Measurements from ENCODE around the gene PRKCH. TPM values are rescaled to one million over a fixed set of nuclear protein-coding genes. Genes with fewer than 3 reads are reported as not detected.

The PRKCH gene
- total RNA-seq, 1 donor from 2014 or later: 9.0 TPM

DNA sequence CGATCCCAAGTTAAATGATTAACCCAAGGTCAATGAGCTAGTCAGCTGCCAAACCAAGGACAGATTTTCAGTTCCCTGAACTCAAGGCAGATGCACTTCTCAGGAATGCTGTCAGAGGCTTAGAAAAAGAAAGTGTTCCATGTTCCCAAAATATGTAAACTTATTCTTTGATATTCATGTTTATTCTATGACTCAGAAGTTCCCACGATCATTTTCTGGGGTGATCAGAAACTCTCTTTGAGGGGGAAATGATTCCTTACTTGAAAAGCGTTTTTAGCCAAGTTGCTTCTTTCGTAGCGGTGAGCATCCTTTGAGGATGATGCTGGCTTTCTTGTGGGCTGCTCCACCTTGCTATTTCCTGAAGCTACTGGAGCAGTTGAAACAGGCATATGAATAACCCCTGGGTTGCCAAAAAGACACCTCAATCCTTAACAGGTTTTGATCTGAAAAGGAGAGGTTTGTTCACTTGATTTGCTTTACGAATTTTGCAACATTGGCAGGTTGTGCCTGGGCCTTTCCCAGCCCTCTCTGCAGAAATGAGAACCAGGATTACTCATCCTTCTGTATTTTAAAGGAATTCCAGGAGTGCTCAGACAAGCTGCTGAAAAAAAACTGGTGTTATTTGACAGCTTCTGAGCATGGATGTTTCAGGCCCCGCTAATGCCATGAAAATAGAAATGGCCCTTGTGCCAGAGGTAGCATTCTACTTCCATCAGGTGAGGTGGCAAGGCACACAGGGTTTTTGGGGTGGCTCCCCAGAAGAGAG lies 252.6 kb downstream of the PRKCH start:
- Mint-ChIP-seq H3K9me3 (no peaks in the 10 kb centered on the region), H3K4me3 (no peak overlapping the region), H3K27ac (no peak overlapping the region), H3K4me1 (peaks cover 33% of the 10 kb centered on the region), H3K36me3 (no peaks in the 10 kb centered on the region), H3K27me3 (ENCODE audit: low read depth) (peaks cover 2% of the 10 kb centered on the region)
- no peak for DNase-seq (ENCODE audit: low spot score in 2 of 2, unreplicated experiment in 2 of 2)
- TF ChIP-seq, protein P1, sequence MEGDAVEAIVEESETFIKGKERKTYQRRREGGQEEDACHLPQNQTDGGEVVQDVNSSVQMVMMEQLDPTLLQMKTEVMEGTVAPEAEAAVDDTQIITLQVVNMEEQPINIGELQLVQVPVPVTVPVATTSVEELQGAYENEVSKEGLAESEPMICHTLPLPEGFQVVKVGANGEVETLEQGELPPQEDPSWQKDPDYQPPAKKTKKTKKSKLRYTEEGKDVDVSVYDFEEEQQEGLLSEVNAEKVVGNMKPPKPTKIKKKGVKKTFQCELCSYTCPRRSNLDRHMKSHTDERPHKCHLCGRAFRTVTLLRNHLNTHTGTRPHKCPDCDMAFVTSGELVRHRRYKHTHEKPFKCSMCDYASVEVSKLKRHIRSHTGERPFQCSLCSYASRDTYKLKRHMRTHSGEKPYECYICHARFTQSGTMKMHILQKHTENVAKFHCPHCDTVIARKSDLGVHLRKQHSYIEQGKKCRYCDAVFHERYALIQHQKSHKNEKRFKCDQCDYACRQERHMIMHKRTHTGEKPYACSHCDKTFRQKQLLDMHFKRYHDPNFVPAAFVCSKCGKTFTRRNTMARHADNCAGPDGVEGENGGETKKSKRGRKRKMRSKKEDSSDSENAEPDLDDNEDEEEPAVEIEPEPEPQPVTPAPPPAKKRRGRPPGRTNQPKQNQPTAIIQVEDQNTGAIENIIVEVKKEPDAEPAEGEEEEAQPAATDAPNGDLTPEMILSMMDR (IDR thresholded peaks at IDR 0.05; ENCODE audit: unreplicated experiment): no peak

DNA sequence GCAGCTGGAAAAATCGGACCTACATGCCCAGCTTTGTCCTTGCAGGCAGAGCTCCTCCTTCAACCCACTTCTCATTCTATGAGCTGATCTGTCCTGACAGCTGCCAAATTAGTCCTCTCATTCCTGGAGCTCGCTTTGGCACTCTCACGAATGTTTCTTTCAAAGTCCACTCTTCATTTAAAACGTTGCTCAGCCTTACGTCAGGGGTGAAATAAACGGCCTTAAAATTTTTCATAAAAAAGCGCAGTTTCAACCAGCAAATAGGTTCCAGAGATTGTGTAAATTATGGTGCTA lies 253.1 kb downstream of the PRKCH start:
- H3K36me3 Mint-ChIP-seq: no peaks in the 10 kb centered on the region
- no peak overlapping the region for H3K27ac Mint-ChIP-seq
- no peak overlapping the region for H3K4me3 Mint-ChIP-seq
- TF ChIP-seq, protein P1 (IDR thresholded peaks at IDR 0.05; ENCODE audit: unreplicated experiment): no peak
- peaks cover 2% of the 10 kb centered on the region for H3K27me3 Mint-ChIP-seq (ENCODE audit: low read depth)
- no peak for DNase-seq (ENCODE audit: low spot score in 2 of 2, unreplicated experiment in 2 of 2)
- peaks cover 28% of the 10 kb centered on the region for H3K4me1 Mint-ChIP-seq
- H3K9me3 Mint-ChIP-seq: no peaks in the 10 kb centered on the region

DNA sequence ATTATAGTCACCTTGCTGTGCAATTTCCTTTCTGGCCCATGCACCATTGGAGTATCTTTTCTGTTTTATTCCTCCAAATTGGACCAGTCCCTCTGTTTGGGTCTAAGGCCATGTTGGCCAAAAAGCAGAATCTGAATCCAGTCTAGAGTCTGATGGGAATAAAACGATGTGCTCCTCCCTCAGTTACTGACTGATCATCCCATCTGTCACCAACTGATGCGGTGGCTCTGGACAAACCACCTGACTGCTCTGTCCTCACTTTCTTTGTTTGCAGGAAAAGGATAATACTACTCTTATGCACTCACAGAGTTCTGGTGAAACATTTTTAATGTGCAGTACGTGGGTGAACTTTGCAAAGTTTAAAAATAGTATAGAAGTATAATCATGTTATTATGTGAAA lies 253.7 kb downstream of the PRKCH start:
- no peaks in the 10 kb centered on the region for H3K9me3 Mint-ChIP-seq
- no peaks in the 10 kb centered on the region for H3K36me3 Mint-ChIP-seq
- DNase-seq (ENCODE audit: low spot score in 2 of 2, unreplicated experiment in 2 of 2): no peak
- H3K27me3 Mint-ChIP-seq (ENCODE audit: low read depth): peaks cover 2% of the 10 kb centered on the region
- H3K4me3 Mint-ChIP-seq: no peak overlapping the region
- TF ChIP-seq, protein P1 (IDR thresholded peaks at IDR 0.05; ENCODE audit: unreplicated experiment): no peak
- H3K27ac Mint-ChIP-seq: no peak overlapping the region
- peaks cover 24% of the 10 kb centered on the region for H3K4me1 Mint-ChIP-seq

DNA sequence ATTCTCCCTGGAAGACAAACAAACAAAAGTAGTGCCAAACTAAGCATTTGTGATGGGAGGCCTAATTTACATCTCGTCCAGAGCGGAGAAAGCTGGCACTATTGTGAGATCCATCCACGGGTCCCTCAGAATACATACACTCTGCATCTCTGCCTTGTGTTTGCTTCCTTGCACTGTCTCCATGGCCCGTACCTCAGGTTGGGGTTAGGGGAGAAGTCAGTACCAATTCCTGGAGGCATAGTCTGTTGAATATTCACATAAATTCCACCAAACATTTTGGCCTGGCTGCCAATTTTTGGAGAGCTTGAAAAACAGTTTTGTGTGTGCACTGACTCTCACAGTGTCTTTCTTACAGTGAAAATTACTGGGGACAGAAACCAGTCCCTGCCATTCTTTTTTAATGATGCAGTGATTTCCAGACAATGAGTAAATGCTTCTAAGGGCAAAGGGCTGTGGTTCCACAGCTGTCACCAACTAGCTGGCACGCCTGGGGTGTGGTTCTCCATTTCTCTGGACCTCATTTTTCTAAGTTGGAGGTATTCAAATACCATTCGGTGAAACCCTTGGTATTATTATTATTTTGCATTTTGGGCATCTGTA lies 254.3 kb downstream of the PRKCH start:
- no peak for DNase-seq (ENCODE audit: low spot score in 2 of 2, unreplicated experiment in 2 of 2)
- Mint-ChIP-seq H3K36me3 (no peaks in the 10 kb centered on the region), H3K9me3 (no peaks in the 10 kb centered on the region), H3K4me3 (no peak overlapping the region), H3K27me3 (ENCODE audit: low read depth) (peaks cover 2% of the 10 kb centered on the region), H3K4me1 (peaks cover 20% of the 10 kb centered on the region), H3K27ac (no peak overlapping the region)
- TF ChIP-seq, protein P1 (IDR thresholded peaks at IDR 0.05; ENCODE audit: unreplicated experiment): no peak

DNA sequence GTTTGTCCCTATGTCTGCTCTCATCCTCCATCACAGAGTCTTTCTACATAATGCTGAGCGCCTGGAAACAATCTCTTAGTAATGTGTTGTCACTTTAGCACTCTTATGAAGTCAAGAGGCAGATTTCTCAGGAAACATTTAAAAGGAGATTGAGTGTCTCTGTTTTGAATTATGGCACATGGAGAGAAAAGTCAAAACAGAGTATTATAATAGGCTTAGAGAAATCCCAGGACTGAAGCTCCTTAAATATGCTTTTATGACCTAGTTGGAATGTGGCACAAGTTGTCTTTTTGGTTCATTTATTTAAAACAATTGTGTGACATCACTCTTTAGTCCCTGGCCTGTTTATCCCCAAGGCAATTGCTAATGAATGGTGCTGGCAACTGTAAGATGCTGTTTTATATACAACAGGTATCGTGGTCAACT lies 256.1 kb downstream of the PRKCH start:
- TF ChIP-seq, protein P1 (IDR thresholded peaks at IDR 0.05; ENCODE audit: unreplicated experiment): no peak
- H3K4me3 Mint-ChIP-seq: no peak overlapping the region
- no peaks in the 10 kb centered on the region for H3K9me3 Mint-ChIP-seq
- peaks cover 29% of the 10 kb centered on the region for H3K4me1 Mint-ChIP-seq
- H3K27ac Mint-ChIP-seq: peak overlapping the region; percentile 23
- H3K36me3 Mint-ChIP-seq: no peaks in the 10 kb centered on the region
- no peaks in the 10 kb centered on the region for H3K27me3 Mint-ChIP-seq (ENCODE audit: low read depth)
- DNase-seq (ENCODE audit: low spot score in 2 of 2, unreplicated experiment in 2 of 2): no peak
